Type B pancreatic cell (in vitro differentiated cells): ENCODE results near the gene EPHA3. TPM values are rescaled to one million over a fixed set of nuclear protein-coding genes. Genes with fewer than 3 reads are reported as not detected.

ENCODE experiments used
- DNase-seq: peaks from one replicate; pipeline ENCODE4 v3.0.0; 2021; ENCODE audit warnings: mixed read lengths; ENCODE audit not compliant: unreplicated experiment; ENCODE audit errors: extremely low spot score
- H3K27ac Mint-ChIP-seq: 2 replicates; pipeline ENCODE4 v1.8.0; 2021; ENCODE audit warnings: mild to moderate bottlenecking, mixed read lengths
- H3K27me3 Mint-ChIP-seq: 2 replicates; pipeline ENCODE4 v1.8.0; 2021; ENCODE audit warnings: mixed read lengths
- H3K36me3 Mint-ChIP-seq: 2 replicates; pipeline ENCODE4 v1.8.0; 2021; ENCODE audit warnings: mixed read lengths
- H3K4me1 Mint-ChIP-seq: one replicate; pipeline ENCODE4 v1.8.0; 2021; ENCODE audit warnings: mixed read lengths; ENCODE audit not compliant: unreplicated experiment
- H3K4me3 Mint-ChIP-seq: 2 replicates; pipeline ENCODE4 v1.8.0; 2021; ENCODE audit warnings: mild to moderate bottlenecking, mixed read lengths
- H3K9me3 Mint-ChIP-seq: 2 replicates; pipeline ENCODE4 v1.8.0; 2021; ENCODE audit warnings: mixed read lengths
- CTCF ChIP-seq: fragments of 200-600 bp; sonication (generic); conservative IDR thresholded peaks from 2 replicates; pipeline ENCODE4 v1.5.0; 2021; ENCODE audit warnings: antibody characterized with exemption, mild to moderate bottlenecking
- total RNA-seq: library from RNA; stranded (reverse); gene quantifications from 2 replicates; pipeline ENCODE4 v1.2.1, GENCODE V29; 2021; ENCODE audit warnings: low replicate concordance

Gene EPHA3
- total RNA-seq, 1 donor from 2014 or later, result 30.3 TPM

- no peak for TF ChIP-seq CTCF
- DNase-seq, result no peak
- Mint-ChIP-seq H3K9me3 (no peaks in the 10 kb centered on the region), H3K36me3 (no peaks in the 10 kb centered on the region), H3K4me1 (peaks cover 4% of the 10 kb centered on the region), H3K4me3 (no peak overlapping the region), H3K27me3 (no peaks in the 10 kb centered on the region), H3K27ac (no peak overlapping the region)
These were observed 138.2 kb downstream of the EPHA3 start for GRCh38 chr3:89245612-89246011.

- no peak for DNase-seq
These were observed 138.9 kb downstream of the EPHA3 start for GRCh38 chr3:89246326-89246725.

GRCh38 chr3:89250742-89251141 lies 143.3 kb downstream of the EPHA3 start:
- Mint-ChIP-seq H3K36me3 (no peaks in the 10 kb centered on the region), H3K9me3 (no peaks in the 10 kb centered on the region), H3K4me1 (peaks cover 1% of the 10 kb centered on the region), H3K4me3 (no peak overlapping the region), H3K27me3 (no peaks in the 10 kb centered on the region), H3K27ac (no peak overlapping the region)
- DNase-seq, result no peak
- no peak for TF ChIP-seq CTCF

More at GRCh38 chr3:89246326-89246725, 138.9 kb downstream of the EPHA3 start:
- Mint-ChIP-seq H3K4me3 (no peak overlapping the region), H3K9me3 (no peaks in the 10 kb centered on the region), H3K27me3 (no peaks in the 10 kb centered on the region), H3K4me1 (peaks cover 4% of the 10 kb centered on the region), H3K27ac (no peak overlapping the region), H3K36me3 (no peaks in the 10 kb centered on the region)
- TF ChIP-seq CTCF, result peak; percentile 64

- no peak for DNase-seq
- Mint-ChIP-seq H3K4me1 (peaks cover 4% of the 10 kb centered on the region), H3K4me3 (no peak overlapping the region), H3K27me3 (no peaks in the 10 kb centered on the region), H3K36me3 (no peaks in the 10 kb centered on the region), H3K9me3 (no peaks in the 10 kb centered on the region), H3K27ac (no peak overlapping the region)
- no peak for TF ChIP-seq CTCF
These were observed 144.6 kb downstream of the EPHA3 start for GRCh38 chr3:89252016-89252415.

GRCh38 chr3:89252860-89253259 lies 145.4 kb downstream of the EPHA3 start:
- Mint-ChIP-seq H3K9me3 (no peaks in the 10 kb centered on the region), H3K4me1 (peaks cover 8% of the 10 kb centered on the region), H3K36me3 (no peaks in the 10 kb centered on the region), H3K27me3 (no peaks in the 10 kb centered on the region), H3K27ac (no peak overlapping the region), H3K4me3 (no peak overlapping the region)
- TF ChIP-seq CTCF, result no peak
- DNase-seq, result no peak

GRCh38 chr3:89256395-89256794 lies 149.0 kb downstream of the EPHA3 start:
- Mint-ChIP-seq H3K4me3 (no peak overlapping the region), H3K36me3 (no peaks in the 10 kb centered on the region), H3K27ac (no peak overlapping the region), H3K4me1 (peaks cover 11% of the 10 kb centered on the region), H3K27me3 (no peaks in the 10 kb centered on the region), H3K9me3 (no peaks in the 10 kb centered on the region)
- no peak for DNase-seq
- TF ChIP-seq CTCF, result no peak
